NCI-H2081 treated with DMSO at 0.1 percent for 48 hours (cell line): Measurements from ENCODE around the gene SUDS3.

Source experiments
- DNase-seq: peaks from one replicate; lab custom pipeline; 2025; lab: John Stamatoyannopoulos, UW

The SUDS3 gene

GRCh38 chr12:118447181-118447580 lies 70.8 kb downstream of the SUDS3 start:
- DNase-seq = no peak

DNA sequence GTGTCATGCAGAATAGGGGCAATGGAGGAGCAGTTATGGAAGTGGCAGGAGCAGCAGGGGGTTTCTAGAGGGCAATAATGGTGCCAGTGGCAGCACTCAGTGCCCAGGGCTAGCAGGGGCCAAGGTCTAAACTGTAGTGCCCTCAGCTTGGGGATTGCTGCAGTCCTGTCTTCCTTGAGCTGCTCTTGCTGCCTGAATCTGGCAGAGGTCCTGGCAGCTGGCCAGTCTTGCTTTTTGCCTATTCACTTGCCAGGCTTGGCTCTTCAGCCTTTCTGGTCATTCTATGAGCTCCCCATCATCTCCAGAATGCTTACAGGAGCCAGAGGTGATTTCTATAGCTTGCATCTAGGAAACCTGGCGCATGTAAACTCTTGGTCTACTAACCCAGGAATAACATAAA lies 72.0 kb downstream of the SUDS3 start:
- no peak for DNase-seq

- DNase-seq = no peak
These were observed 79.0 kb downstream of the SUDS3 start for GRCh38 chr12:118455327-118455726.

DNA sequence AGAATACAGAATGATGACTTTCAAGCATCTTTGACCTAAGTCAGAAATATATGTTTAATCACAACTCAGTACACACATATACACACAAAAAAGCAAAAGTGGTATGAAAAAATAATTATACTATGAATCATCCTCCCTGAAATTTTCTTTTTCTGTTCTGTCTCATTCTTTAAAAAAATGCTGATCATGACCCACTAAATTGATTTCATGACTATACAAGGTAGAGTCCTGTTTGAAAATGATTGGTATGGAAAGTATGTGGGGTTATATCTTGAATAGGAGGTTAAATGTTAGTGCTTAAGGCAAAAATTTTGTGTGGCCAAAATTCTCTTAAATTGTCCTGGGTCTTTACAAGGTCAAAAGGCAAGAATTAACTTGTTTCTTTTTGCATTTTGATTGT lies 80.4 kb downstream of the SUDS3 start:
- DNase-seq = no peak

- no peak for DNase-seq
These were observed 82.8 kb downstream of the SUDS3 start for GRCh38 chr12:118459110-118459509.

GRCh38 chr12:118463677-118464076 lies 87.3 kb downstream of the SUDS3 start:
- no peak for DNase-seq

- DNase-seq = no peak
These were observed 89.4 kb downstream of the SUDS3 start for GRCh38 chr12:118465706-118466105.
